HuH-7 (cell line): ENCODE data around the gene PTPRN2.

Experiments used
- DNase-seq: peaks from one replicate; pipeline ENCODE4 v3.0.0; 2011; ENCODE audit warnings: low spot score

The PTPRN2 gene

DNA sequence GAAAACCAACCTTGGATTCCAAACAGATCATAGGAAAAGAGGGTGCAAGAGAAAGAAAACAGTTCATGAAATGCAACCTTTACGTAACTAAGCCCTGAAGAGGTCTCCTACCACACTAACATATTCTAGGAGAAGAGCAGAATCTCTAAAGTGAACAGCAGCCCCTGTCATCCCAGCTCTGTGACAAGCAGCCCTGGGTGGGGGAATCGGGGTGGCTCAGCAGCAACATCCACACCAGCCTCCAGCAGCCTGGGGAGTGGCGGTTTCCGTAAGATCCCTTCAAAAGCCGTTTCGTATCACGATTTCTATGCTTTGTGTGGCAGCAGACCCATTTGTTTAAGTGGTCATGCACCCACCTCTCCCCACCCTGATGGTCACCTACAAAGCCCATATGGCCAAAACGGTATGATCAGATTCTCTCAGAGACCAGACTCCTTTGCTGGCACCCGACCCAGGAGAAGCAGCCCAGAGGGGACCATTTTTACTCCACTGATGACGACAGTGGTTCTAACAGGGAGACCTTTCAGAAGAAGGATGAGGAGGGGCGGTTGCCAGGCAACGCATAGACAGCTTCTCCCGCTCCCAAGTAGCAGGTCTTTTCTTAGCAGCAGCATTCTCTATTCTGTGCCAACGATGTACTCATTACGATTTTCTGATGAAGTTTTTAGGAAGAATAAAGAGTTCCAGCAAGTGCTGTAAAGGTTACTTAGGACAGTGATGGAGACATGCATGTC, 950.2 kb downstream of the PTPRN2 start:
- DNase-seq: no peak

DNA sequence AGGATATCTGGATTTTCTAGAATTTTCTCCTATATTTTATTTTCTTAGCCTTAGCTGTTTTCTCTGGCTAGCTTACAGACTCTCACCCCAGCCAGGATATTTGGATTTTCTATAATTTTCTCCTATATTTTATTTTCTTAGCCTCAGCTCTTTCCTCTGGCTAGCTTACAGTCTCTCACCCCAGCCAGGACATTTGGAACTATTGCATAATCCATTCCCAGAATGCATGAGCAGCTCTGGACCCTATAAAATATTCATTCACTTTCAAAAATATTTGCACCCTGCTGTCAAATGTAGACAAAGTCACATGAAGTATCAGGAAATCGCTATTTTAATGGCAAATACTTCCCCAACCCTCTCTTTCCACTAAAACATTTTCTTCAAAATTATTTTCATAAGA, 952.0 kb downstream of the PTPRN2 start:
- no peak for DNase-seq

DNA sequence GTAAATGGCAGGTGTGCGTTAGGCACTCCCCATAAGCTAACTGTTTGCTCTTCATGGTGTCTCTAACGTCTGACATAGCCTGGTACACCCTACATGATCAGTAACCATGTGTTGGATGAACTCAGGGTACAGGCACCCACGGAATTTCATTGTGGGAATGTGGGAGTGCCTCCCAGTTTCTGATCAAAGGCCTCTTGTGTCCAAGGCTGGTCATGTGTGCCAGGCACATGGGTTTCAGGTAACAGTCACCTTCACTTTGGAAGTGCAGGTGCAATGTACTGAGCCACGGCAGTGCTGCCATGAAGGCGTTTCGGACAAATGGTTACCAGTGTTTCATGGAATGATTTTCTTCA, 952.5 kb downstream of the PTPRN2 start:
- DNase-seq: no peak

DNA sequence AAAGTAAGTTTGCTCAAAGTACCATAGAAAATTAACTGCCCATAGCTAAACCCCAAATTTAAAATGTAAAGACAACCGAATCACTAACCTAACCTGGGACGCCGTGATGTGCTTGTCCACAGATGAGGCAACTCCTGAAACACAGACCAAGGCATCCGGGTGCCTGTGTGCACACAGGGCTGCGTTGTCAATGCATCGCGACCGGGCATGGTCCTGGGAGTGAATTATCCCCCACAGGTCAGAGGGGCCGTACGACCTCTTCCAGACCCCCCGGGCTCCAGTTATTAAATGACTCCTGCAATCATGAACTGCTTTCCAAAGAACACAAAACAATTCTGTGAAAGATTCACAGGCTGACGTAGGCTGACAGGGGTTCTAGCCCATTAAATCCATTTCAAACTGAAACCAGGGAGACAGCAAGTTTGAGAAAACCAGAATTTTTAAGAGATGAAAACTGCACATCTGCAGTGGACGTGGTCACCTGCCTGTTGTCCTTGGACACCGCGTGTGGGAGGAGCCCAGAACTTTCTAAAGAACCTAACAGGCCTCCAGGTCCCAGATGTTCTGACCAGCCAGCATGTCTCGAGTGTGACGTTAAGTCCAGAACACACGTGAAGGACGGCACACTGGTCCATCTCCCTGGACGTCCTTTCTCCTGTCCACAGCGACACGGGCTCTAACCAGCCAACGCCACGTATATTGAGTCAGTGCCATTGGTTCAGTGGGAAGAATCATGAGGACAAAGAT, 953.0 kb downstream of the PTPRN2 start:
- no peak for DNase-seq

DNA sequence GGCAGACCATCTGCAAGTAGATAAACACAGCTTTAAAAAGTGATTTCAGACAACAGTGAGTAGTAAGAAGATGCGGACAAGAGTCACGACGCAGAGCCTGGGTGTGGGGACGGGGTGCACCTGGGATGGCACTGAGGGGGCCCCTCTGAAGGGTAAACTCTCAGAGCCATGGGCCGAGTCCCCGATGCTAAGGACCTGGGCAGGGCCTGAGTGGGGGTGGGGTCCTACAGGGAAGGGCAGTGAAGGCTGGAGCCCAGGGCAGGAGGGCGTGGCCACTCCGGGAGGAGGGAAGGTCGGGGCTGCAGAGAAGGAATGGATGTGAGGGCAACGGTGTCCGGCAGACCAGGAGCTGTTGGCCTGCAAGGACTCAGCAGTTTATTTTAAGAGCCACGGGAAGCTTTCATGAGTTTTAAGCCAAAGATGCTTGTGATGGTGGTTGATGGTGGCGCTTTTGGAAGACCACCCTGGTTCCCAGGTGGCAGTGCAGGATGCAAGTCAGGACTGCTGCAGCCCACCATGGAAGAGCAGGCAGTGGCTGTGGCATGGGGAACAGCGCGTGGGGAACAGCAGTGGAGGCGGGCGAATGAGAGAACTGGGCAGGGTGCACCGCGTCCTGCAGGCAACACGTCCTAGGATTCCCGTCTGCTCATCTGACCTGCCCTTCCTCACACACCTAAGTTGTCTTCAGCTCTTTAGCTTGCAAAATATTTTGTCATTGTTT, 954.0 kb downstream of the PTPRN2 start:
- no peak for DNase-seq

DNA sequence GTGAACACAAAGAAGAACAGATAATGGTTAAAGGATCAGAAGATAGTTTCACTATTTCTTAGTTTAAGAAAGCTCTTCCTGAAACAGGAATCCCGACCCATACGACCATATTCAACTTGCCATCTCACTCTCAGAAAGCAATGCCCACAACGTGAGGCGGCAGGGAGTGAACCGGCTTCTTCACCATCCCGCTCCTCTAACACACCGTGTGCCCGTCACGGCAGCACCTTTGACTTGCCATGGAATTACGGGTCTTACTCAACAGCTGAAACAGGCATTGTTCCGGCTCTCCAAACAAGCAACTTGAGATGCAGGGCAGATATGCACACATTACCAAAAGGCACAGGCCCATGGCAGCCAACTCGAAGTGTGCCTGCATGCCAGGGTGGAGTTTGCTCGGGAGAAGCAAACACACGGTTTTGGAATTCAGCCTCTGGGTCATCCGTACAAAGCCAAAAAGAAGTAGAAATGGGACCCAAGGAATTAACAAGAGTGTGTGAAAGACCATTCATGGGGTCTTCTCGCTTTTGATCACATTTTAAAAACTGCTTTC, 957.2 kb downstream of the PTPRN2 start:
- DNase-seq: no peak

DNA sequence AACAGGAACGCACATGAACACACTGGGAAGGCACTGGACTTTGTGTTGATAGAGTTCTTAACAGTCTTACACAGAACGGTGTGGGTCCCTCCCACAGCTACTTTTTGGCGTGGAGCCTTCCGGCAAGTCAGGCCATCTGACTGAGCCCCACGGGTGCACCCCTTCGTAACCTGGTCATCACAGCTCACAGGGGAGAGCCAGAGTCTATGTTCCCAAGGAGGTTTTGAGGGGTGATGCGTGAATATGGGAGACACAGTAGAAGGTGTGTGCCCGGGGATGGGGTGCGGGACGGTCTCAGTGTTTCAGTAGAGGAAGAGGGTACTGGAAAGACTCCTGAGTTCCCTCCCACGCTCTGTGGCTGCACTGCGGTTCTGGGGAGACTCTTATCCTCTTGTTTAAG, 959.2 kb downstream of the PTPRN2 start:
- no peak for DNase-seq

DNA sequence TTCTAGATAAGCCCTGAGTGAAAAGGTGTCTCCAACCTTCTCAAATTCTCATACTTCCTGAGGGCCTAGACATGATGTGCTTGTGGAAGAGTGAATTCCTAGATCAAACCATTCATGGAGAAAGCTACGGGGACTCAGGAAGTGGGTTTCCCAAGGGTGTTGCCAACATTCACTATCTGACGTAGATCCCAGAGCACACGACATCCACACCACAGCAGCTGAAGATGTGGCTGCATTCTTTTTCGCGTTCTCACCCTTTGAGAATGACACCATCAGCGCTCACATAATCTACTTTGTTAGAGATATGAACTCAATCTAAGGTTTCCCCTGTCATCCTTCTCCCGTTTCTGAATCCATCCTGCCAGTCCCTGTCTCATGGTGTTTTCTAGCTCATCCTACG, 960.0 kb downstream of the PTPRN2 start:
- DNase-seq: no peak

DNA sequence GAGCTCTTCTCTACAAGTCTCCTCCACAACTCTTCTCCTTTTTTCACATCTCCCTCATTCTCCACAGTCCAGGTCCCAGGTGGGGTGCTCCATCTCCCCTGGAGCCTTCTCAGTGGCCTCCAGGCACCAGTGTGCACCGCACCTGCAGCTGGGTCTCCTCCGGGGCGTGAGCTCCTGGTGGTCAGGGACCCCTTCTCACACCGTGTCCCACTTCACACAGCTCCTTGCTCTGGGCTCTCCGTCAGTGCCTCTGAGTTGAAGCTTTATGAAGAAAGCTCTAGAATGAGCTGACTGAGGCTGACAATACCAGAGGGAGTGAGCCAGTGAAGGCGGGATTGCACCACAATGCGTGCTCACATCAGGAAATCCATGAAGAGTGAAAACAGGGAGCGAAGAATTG, 960.6 kb downstream of the PTPRN2 start:
- no peak for DNase-seq

DNA sequence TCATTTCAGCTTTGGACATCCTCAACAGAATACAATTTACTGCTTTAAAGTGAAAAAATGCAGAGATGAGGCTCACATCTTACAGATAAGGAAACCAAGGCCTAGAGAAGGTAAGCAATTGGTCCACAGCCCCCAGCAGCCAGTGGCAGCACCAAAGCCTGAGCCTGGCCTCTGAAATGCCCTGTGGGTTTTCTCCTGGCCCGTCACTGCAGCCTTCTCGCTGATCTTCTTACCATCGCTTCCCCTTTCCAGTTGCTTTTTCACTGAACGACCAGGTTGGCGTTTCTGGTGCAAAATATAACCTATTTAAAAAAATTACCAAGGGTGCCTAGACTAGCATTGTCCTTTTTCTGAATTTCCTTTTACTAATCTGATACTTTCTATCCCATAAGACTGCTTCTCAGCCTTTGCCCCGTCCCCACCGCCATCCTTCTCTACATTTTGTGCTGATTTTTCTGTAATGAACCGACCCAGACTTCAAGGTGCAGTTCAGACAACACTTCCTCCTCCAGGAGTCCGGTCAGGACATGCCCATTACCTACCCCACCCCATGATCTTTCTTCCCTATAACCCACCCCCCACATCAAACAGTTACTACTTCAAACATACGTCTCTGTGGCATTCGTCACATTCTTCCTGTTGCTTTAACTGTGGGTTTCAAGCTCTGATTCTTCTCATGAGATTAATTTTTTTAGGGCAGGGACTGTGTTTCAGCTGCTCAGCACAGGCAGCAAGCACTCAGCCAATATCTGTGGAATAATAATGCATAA, 961.5 kb downstream of the PTPRN2 start:
- DNase-seq: no peak

DNA sequence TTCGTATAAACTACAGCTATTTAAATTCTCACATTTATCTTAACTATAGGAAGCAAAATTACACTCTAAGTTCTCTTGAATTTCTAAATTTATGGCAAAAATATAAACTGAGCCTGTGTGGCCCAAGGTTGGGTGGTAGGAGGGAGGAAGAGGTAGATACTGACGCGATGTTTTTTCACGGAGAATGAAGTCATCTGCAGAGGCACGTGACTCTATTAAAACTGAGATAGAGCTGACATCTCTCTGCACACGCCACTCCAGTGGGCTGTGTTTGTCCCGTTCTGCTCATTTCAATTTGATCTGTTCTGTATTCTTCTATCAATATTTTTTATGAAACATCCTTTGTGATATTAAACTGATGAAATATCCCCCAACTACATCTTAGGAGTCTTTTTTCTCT, 964.1 kb downstream of the PTPRN2 start:
- no peak for DNase-seq

DNA sequence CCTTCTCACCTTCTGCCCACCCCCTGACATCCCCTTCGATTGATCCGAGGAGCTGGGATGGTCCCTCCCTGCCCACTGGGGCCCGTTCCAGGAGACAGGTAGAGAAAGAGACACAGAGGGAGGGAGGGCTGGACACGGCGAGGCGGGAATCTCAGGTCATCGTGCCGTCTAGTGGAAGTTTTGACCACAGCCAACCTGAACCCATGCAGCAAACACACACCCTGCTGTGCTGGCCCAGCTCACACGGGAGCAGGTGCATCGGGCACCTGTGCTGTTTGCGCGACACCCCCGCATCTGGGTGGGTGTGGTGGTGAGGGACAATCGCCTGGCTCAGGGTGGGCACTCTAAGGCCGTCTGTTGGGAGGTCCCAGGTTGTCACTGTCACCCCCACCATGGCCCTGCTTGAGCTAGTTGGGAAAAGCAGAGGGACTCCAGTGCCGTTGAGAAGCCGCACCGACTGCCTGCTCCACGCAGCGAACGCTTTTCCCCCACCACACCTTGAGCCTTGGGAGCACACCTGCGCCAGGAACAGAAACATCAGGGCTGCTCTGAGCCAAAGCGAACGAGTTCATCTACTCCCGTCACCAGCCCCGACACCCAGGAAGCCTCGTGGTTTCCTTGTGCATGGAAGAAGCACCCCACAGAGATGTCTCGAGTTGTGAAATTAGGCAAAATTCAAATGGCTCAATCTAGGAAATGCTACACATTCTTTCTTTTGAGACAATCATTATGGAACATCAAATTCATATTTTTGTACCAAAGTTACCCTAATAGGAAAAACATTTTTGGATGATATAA, 965.0 kb downstream of the PTPRN2 start:
- DNase-seq: no peak

DNA sequence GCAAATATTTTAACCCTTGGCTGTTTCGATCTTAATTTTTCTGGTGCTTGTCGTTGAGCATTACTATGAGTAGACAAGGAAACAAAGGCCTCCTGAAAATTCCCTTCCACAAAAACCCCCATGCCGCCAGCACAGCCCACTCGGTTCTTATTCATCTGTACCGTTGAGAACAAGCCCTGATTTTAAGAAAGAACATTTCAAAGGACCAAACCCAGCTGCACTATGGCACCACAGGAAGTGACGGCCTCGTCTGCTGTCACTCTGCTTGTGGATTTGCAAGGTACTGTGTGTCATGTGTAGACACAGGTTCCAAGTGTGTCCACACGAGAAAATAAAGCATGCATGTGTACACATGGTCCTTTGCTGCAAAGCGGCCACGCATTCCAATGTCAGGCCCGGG, 965.6 kb downstream of the PTPRN2 start:
- no peak for DNase-seq

DNA sequence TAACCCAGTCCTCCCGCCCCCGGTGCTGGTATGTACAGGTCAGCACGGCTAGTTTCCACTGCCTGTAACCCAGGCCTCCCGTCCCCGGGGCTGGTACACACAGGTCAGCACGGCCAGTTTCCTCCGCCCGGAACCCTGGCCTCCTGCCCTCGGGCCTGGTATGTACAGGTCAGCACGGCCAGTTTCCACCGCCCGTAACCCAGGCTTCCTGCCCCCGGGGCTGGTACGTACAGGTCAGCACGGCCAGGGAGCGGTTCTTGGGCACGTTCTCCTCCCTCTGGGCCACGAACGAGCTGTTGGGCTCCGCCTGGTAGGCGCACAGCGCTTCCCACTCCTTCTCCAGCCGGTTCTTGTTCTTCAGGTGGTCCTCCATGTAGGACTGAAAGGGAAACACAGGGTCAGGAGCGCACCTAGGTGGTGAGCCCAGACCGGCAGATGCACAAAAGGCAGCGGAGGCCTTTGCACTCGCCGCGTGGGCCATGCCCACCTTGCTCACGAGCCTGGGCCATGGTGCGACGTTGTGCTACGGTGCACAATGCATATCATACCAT, 966.4 kb downstream of the PTPRN2 start:
- no peak for DNase-seq

DNA sequence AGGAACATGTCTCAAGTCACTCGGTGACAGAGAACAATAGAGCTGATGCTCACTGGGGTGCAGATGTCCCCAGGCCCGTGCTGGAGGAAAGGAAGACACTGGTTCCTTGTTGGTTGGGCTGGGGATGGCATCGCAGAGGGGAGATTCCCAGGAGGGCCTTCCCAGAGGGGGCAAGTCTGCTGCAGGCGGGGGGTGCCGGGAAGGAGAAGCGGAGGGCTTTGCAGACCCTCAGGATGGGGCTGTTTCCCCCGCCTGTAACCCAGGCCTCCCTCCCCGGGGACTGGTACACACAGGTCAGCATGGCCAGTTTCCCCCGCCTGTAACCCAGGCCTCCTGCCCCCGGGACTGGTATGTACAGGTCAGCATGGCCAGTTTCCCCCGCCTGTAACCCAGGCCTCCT, 967.0 kb downstream of the PTPRN2 start:
- DNase-seq: no peak

DNA sequence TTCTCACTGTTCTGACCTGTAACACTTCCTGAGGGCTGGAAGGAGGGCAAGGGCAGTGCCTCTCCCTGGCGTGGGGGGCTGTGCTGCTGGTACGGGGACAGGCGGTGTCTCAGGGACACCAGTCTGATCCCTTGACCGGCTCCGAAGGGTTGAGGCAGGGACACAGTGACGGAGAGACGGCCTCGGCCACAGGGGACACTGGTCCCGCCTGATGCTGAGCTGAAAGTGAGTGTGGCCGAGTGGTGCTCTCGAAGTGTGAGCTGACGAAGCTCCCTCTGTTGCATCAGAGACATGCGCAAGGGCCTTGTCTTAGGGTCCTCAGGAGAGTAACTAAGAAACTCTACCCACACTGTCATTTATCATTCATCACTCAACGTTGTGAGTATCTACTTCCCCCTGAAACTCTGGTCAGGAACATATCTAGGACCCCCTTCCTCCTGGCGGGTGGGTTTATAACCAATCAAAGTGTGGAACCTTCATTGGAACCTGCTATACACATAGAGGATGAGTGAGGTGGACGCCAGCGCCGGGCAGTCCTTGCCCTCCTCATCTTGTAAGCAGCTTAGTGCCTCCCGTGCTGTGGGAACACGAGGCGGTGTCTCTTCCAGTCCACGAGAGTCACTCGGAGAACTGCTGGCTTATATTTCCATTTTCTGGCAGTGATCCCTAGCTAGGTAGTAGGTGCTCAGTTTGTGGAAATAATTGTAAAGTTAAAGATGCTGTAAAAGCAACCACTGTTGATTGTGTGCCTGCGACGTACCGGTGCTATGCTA, 967.7 kb downstream of the PTPRN2 start:
- DNase-seq: no peak

DNA sequence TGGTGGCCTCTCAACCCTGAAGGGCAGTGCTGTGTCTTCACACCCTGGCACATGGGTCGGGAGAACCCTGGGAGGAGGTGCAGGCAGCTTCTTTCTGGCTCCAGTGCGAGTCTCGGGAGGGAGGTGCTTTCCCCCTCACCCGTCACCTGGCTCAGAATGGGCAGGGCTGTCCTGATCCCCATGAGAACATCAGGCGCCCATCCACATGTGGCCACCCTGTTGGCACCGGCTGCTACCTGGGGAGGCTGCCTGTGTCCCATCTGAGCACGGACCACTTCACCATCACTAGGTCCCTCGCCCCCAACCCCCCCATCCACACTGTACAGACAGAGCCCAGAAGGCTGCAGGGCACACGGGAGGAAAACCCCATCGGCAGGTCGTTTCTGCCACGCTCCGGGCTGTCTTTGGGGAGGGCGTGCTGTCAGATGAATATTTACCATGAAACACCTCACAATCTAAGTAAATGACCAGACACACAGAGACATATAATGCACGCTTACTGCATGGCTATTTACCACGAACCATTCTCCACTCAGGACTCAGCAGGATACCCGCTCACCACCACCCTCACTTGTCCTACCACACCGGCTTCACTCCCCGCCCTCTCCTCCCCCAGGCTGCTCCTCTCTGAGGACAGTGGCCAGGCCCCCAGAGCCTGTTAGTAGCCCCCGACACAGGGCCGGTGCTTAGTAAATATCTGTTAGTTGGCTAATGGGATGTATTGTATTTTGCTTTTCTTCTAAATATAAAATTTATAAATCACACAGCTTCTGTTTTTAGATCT, 968.6 kb downstream of the PTPRN2 start:
- no peak for DNase-seq

DNA sequence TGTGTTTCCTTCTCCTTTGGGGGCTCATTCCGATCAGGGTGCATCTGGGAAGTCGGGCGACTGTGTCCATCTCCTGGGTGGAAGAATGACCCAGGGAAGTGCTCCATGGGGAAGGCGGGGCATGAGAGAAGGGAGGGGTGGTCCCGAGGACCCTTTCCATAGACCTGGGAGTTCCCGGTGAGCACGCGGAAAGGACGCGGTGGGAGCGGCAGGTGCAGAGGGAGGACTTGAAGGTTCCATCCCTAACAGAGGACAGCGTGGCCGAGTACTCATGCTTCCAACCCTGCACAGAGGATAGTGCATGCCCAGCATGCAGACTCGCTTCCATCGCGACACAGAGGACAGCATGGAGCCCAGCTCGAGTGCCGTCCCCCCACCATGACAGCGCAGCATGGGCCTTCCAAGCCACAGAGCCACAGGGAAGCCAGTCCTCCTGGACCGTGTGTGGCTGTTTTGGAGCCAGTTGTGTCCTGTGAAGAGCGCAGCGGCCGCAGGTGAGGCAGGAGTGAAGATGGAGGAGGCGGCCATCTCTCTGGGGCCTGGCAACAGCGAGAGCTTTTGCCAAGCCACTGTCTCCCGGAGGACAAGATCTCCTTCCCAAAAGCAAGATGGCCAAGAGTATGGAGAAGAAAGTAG, 969.4 kb downstream of the PTPRN2 start:
- DNase-seq: no peak

DNA sequence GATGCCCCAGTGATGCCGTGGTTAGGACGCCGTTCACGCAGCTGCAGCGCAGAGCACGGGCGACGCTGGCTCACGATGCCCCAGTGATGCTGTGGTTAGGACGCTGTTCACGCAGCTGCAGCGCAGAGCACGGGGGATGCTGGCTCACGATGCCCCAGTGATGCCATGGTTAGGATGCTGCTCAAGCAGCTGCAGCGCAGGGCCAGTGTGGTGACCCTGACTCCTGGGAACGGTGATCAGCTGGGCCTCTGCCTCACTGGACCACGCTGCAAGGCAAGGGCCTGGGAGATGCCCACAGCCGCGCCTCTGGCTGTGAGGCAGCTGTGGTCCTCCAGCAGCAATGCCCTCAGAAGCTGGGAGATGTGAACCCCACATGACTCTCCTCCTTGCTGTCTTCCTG, 970.2 kb downstream of the PTPRN2 start:
- no peak for DNase-seq
